ENCODE measurements around the gene DHRS13.

Gene DHRS13

GRCh38 chr17:28901866-28902818, 737 bp downstream of the DHRS13 start:
- H2AFZ ChIP-seq (ENCODE audit: low read depth, low read length), result peak overlapping the region; percentile 89
- peak; percentile 43 for ATAC-seq (ENCODE audit: insufficient read depth, low read depth)
- peak overlapping the region; percentile 69 to 73 for H3K4me3 ChIP-seq (ENCODE audit: low read depth in 1 of 2, low read length in 2 of 2)
- peak; percentile 60 for DNase-seq
- peak overlapping the region; percentile 86 for H3K4me2 ChIP-seq (ENCODE audit: insufficient read depth, low read length)
- H3K9ac ChIP-seq (ENCODE audit: low read depth, low read length), result peak overlapping the region; percentile 88
- TF ChIP-seq CTCF (IDR thresholded peaks at IDR 0.05; ENCODE audit: borderline replicate concordance, extremely low read depth, low read length, poor library complexity, severe bottlenecking) (no peak), EZH2 (IDR thresholded peaks at IDR 0.05; ENCODE audit: borderline replicate concordance, low read depth, low read length, severe bottlenecking) (no peak)
- H3K27me3 ChIP-seq (ENCODE audit: insufficient read depth, low read length, poor library complexity), result no peaks in the 10 kb centered on the region
- H3K79me2 ChIP-seq (ENCODE audit: insufficient read depth, low read length), result peaks cover 19% of the 10 kb centered on the region
- peaks cover 32% of the 10 kb centered on the region for H3K36me3 ChIP-seq (ENCODE audit: insufficient read depth, low read length)
- H3K27ac ChIP-seq (ENCODE audit: low read length), result peak overlapping the region; percentile 73
- peaks cover 42% of the 10 kb centered on the region for H3K4me1 ChIP-seq (ENCODE audit: insufficient read depth, low read length)
- H3K9me3 ChIP-seq (ENCODE audit: insufficient read depth, low read length, severe bottlenecking), result no peaks in the 10 kb centered on the region
- peaks cover 8% of the 10 kb centered on the region for H4K20me1 ChIP-seq (ENCODE audit: insufficient read depth, low read length)

- peaks cover 7% of the 10 kb centered on the region for H4K20me1 ChIP-seq (ENCODE audit: insufficient read depth, low read length)
- no peaks in the 10 kb centered on the region for H3K9me3 ChIP-seq (ENCODE audit: insufficient read depth, low read length, severe bottlenecking)
- peak overlapping the region in 1 of 2 experiments; percentile 73; a peak in 2 of 4 replicates for H3K4me3 ChIP-seq (ENCODE audit: low read depth in 1 of 2, low read length in 2 of 2)
- TF ChIP-seq EZH2 (IDR thresholded peaks at IDR 0.05; ENCODE audit: borderline replicate concordance, low read depth, low read length, severe bottlenecking) (no peak), CTCF (IDR thresholded peaks at IDR 0.05; ENCODE audit: borderline replicate concordance, extremely low read depth, low read length, poor library complexity, severe bottlenecking) (no peak)
- peak overlapping the region; percentile 86 for H3K4me2 ChIP-seq (ENCODE audit: insufficient read depth, low read length)
- no peak for ATAC-seq (ENCODE audit: insufficient read depth, low read depth)
- H3K36me3 ChIP-seq (ENCODE audit: insufficient read depth, low read length), result peaks cover 23% of the 10 kb centered on the region
- no peak overlapping the region; the same call in 1 of the 2 replicates for H3K27ac ChIP-seq (ENCODE audit: low read length)
- no peak overlapping the region for H2AFZ ChIP-seq (ENCODE audit: low read depth, low read length)
- DNase-seq, result no peak
- peaks cover 51% of the 10 kb centered on the region for H3K4me1 ChIP-seq (ENCODE audit: insufficient read depth, low read length)
- H3K27me3 ChIP-seq (ENCODE audit: insufficient read depth, low read length, poor library complexity), result no peaks in the 10 kb centered on the region
- H3K9ac ChIP-seq (ENCODE audit: low read depth, low read length), result peak overlapping the region; percentile 88
- H3K79me2 ChIP-seq (ENCODE audit: insufficient read depth, low read length), result peaks cover 19% of the 10 kb centered on the region
These were observed 1.7 kb downstream of the DHRS13 start for GRCh38 chr17:28900986-28901726.

GRCh38 chr17:28899212-28899815, 3.6 kb downstream of the DHRS13 start:
- no peak overlapping the region for H3K27ac ChIP-seq (ENCODE audit: low read length)
- no peaks in the 10 kb centered on the region for H3K27me3 ChIP-seq (ENCODE audit: insufficient read depth, low read length, poor library complexity)
- peaks cover 55% of the 10 kb centered on the region for H3K4me1 ChIP-seq (ENCODE audit: insufficient read depth, low read length)
- peaks cover 23% of the 10 kb centered on the region for H3K79me2 ChIP-seq (ENCODE audit: insufficient read depth, low read length)
- H3K9me3 ChIP-seq (ENCODE audit: insufficient read depth, low read length, severe bottlenecking), result no peaks in the 10 kb centered on the region
- DNase-seq (no peak), ATAC-seq (ENCODE audit: insufficient read depth, low read depth) (no peak)
- no peak overlapping the region for H3K9ac ChIP-seq (ENCODE audit: low read depth, low read length)
- no peak for TF ChIP-seq EZH2 (IDR thresholded peaks at IDR 0.05; ENCODE audit: borderline replicate concordance, low read depth, low read length, severe bottlenecking)
- no peak for TF ChIP-seq CTCF (IDR thresholded peaks at IDR 0.05; ENCODE audit: borderline replicate concordance, extremely low read depth, low read length, poor library complexity, severe bottlenecking)
- H2AFZ ChIP-seq (ENCODE audit: low read depth, low read length), result no peak overlapping the region
- H3K36me3 ChIP-seq (ENCODE audit: insufficient read depth, low read length), result peaks cover 20% of the 10 kb centered on the region
- H3K4me2 ChIP-seq (ENCODE audit: insufficient read depth, low read length), result no peak overlapping the region
- H4K20me1 ChIP-seq (ENCODE audit: insufficient read depth, low read length), result peaks cover 7% of the 10 kb centered on the region
- H3K4me3 ChIP-seq (ENCODE audit: low read depth in 1 of 2, low read length in 2 of 2), result no peak overlapping the region

All from DND-41 (cell line).